ENCODE measurements around the gene RIPOR3.
"Not testable (repeated sequence)": the region's sequence is repeated elsewhere in the genome, so short reads cannot be mapped to it uniquely, and the experiment has no call there.

RIPOR3 gene

DNA sequence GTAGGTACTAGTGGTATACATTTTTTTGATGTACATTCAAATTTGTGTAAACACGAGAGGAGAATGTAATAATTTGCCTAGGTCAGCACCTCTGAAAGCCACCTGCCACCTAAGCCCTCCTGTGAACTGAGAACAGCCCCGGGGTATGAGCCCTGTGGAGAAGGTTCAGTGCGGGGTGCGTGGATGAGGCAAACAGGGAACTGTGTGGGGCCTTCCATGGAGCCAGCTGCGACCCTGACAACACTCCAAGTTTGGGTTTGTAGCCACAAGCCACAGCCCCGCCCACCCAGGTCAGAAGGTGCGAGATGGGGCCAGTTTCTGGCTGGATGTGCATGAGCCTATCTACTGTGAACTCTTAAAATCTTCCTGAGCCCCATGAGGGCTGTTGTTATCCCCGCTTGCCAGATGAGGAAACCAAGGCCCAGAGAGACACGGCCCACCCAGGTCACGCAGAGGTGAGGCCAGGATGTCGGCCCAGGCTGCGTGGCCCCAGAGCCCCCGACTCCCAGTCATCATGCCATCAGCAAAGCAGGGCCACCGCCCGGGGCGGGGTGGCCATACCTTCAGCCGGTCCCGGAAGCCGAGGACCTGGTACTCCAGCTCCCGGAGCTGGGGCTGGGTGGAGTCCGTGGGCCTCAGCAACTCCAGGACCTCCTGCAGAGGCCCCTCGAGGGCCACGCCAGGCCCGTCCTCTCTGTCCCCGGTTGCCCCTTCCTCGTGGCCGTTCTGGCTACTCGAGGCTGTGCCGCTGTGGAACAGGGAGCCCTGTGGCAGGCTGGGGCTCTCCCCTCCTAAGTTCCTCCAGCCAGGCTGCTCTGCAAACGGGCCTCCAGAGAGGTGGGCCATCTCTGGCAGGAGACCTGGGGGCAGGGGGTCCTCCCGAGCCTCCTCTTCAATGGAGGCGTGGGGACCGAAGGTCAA lies 89.6 kb downstream of the RIPOR3 start:
- no peak for ATAC-seq

DNA sequence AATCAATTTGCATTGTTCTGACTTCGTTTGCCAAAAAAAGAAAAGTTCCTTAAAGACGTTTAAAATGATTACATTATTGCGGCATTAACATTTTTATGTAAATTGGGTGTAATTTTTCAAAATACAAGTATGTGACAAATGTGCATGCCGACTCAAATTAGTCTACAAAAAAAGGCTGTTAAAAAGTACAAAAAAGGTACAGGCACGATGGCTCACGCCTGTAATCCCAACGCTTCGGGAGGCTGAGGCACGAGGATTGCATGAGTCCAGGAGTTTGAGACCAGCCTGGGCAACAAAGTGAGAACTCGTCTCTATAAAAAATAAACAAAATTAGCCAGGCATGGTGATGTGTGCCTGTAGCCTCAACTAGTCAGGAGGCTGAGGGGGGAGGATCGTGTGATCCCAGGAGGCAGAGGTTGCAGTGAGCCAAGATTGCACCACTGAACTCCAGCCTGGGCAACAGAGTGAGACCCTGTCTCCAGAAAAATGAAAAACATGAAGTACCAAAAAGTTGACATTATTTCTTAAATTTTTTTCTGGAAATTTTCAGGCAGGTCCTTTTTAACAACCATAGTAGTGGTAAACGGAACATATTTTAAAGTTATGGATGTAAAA lies 91.0 kb downstream of the RIPOR3 start:
- ATAC-seq, result no peak

DNA sequence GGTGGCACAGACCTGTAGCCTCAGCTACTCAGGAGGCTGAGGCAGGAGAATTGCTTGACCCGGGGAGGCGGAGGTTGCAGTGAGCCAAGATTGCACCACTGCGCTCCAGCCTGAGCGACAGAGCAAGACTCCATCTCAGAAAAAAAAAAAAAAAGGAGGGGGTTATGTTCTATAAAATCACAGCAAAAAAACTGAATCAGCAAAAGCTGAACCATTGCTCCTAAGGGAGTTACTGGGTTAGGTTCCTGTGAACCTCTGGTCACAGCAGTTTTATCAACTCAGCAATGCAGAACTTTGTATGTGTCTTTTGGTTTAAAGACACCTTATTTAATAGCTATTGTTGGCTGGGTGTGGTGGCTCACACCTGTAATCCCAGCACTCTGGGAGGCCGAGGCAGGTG lies 92.6 kb downstream of the RIPOR3 start:
- ATAC-seq, result not testable (repeated sequence)

DNA sequence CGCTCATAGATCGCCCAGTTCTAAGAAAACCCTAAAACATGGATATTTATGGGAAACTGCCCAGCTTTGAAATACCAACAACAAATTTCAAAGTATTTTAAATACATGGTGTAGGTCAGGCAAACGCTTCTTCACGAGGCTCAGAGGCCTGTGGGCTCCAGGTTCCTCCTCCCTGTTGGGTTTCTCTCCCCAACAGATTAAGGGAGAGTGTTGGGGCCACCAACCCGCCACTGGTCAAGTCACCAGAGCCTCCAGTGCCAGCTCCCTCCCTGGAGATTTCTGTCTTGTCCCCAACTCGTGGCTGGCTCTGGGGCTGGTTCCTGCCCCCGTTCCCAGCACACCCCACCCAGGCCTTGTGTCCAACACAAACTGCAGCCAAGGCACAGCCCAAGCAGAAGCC lies 93.3 kb downstream of the RIPOR3 start:
- ATAC-seq, result no peak

DNA sequence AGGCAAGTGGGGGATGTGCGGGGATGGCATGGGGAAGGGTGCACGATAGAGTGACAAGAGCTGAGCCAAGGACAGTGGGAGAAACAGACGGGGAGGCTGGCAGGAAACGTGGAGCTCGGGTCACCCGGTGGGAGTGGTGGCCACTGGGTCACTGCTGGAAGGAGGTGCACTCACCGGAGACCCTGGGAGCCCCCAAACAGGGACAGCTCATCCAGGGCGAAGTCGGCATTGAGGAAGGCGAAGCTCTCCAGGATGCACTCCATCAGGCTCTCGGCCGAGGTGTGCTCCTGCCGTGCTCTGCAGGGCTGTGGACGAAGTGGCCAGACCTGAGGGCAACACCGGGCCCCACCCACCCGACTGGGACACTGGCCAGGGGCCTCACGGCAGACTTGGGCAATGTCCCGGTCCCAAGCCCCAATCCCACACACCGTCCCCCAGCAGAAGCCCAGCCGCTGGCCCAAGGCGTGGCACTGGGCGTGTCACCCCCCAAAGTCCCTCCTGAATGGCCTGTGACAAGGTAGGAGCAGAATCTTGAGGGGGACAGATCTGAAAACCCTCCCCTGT lies 93.9 kb downstream of the RIPOR3 start:
- ATAC-seq, result no peak

DNA sequence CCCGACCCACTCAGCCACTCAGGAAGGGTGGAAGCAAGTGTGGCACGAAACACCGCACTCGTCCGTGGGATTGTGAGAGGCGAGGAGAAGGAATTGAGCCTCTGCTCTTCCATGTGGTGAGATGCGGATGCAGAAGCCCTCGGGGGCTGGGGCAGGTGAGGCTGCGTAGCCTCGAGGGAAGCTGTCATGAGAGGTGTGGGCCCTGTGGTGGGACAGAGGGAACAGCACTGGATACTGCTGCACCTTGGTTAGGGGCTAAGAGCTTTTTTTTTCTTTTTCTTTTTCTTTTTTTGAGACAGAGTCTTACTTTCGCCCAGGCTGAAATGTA lies 94.7 kb downstream of the RIPOR3 start:
- no peak for ATAC-seq

DNA sequence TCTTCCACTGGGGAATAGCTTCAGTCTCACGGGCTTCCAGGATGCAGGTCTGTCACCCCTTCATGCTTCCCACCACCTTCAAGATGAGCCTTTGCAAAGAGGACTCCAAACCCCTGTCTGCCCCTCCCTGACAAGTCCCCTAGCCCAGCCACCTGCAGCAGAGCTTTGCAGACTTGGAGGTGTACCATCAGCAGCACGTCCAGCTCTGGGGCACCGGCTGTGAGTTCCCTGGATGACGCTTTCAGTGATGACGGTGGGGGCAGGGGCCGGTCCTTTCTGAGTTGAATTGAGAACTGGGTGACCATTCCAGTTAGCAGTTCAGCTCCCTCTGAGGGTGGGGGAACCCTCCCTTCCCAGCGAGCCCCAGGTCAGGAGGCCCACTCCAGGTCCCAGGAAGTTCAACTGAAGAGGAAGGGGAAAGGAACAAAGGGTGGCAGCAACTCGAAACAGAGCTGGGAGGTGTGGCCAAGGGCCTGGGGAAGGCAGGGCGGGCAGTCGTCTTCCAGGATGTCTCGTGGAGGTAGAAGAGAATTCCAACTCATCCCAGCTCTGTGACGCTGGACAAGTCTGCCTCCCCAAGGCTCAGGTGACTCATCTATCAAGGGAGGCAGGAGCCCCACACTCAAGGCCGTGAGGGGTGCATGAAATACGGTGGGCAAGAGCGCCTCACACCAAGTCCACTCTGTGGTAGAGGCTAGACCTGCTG lies 95.2 kb downstream of the RIPOR3 start:
- no peak for ATAC-seq

DNA sequence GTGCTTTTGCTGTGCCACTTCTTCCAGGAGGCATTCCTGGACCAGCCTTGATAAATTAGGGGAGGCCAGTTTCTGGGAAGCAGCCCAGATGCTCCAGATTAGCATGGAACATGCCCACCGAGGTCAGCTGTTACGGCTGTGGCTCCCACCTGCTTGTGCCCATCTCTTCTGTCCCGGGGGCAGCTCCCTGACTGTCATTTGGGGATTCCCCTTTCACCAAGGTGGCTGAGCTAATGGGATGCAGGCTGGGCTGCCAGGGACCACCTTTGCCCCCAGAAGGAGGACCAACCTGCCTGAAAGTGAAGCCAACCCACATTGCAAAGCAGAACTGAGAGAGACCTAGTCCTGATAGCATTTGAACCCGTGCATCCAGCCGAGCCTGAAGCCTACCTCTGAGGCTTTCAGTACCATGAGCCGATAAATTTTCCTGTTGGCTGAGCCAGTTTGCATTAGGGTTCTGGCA lies 95.9 kb downstream of the RIPOR3 start:
- no peak for ATAC-seq

DNA sequence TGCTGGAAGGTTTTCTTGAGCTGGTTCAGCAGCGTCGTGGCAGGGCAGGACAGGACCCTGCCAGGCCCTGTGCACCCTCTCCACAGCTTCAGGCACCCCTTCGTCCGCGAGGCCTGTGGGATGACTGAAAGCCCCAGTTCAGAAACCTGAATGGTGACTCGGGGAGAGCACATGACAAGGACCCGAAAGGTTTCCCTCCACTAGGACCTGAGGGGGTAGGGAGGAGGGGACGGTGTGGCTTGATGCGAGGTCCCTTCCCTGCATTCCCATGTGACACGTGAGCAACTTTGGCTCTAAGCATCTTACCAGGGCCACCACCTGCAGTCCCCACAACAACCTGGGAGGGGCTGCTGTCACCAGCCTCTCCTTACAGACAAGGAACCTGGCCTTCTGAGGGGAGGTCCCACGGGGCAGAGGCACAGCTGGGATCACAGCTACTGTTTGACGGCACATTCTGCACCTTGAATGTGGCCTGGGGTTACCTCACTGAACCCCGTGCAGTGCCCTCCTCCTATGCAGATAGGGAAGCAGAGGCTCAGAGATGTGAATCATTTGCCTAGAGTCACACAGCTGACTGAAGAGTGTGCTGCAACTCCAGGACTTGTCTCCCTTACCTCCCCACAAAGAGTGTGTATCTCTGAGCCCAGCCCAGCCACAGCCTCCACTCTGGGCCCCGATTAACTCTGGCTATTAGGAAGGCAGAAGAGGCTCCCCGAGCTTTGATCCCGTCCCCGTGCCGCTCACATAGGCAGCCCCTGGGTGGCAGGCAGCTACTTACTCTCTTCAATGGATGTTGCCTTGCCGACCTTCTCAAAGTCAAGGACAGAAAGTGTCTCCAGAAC lies 96.5 kb downstream of the RIPOR3 start:
- ATAC-seq, result peak; percentile 11 to 27

DNA sequence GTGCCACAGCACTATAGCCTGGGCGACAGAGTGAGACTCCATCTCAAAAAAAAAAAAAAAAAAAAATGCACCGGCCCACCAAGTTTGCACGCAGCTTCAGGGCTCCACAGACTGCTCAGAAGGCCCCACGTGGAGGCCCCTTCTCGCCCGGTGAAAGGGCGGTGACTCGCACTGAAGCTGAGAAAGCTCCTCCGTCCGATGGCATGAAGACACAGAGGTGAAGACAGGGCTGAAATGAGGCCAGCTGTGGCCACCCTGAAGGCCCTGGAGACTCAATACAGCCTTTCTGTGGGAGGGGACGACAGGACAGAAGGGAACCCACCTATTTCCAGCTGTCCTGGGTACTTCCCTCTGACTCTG lies 97.1 kb downstream of the RIPOR3 start:
- ATAC-seq, result peak in 1 of 2 donors; percentile 5

DNA sequence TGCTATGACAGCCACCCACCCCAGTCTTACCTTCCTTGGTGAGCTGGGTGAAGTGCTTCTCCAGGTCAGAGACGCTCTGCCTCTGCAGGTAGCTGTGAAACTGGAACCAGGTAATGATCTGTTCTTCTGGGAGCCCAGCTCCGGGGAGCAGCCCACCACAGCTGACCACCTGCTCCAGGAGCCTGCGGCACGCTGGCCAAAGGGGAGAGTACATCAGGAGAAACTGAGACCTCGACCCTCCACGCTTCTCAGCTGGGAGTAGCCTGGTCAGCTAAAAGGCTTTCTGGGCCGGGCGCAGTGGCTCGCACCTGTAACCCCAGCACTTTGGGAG lies 98.4 kb downstream of the RIPOR3 start:
- no peak for ATAC-seq

DNA sequence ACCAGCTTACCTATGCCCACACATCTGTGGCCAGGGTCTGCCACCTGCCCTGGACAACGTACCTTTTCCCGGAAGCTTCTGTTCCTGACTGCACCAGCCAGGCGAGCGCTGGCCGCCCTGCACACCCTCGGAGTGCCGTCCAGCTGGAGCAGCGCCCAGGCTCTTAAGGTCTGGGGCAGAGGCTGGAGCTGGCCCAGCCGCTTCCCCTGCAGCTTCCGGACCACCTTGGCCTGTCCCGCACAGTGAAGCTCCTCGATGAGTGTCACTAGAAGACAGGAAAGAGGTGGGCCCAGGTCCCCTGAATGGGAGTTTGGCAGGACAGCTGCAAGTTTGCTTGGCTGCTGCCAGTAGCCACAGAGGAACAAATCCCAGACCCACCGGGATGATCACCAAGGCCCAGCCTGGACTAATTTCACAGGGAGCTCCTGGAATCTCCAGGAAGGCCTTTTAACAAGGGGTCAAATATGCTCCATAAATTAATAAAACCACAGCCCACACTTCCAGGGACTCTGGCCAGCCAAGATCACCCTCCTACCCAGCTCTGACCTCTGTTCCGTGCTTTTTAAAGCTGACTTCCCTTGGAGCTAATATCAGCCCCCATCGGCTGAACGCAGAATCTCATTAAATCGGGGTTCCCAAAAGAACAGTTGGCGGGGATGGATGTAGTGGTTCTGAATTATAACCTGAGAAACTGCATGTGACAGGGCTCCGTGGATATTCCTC lies 98.9 kb downstream of the RIPOR3 start:
- ATAC-seq, result no peak

DNA sequence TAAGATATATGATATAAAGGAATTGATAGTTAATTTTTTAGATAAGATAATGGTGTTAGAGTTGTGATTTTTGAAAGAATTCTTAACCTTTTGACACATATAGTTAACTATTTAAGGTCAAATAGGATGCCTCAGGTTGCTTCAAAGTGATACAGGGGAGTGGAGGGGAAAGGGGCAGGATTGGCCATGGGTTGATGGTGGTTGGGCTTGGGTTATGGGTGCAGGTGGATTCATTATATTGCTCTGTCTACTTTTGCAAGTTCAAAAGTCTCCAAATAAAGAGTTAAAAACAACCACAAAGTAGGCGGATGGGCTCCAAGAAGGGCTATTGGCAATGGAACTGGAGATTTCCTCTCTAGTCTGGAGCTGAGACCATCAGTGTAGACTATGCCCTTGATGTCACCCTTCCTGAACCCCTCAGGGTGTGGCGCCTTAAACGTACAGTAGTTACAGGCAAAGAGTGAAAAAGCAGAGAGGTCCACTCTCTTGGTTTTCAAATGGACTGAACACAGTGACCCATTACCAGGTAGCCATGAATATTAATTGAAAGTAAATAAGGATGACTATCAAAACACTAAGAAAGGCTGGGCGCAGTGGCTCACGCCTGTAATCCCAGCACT lies 100.0 kb downstream of the RIPOR3 start:
- ATAC-seq, result no peak

DNA sequence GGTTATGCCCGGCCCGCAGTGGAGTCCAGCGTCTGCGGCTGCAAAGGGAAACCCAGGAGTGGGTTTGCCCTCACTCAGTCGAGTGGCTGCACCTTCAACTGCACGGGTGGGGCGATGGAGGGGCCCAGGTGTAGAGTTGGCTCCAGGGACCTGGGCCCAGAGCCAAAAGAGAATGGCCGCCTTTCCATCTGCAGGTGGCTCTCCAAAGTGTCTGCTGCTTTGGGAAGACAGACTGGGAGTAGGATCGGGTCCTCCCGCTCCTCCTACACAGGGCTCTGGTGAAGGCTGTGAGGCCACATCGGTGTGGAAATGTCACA lies 101.0 kb downstream of the RIPOR3 start:
- no peak for ATAC-seq

DNA sequence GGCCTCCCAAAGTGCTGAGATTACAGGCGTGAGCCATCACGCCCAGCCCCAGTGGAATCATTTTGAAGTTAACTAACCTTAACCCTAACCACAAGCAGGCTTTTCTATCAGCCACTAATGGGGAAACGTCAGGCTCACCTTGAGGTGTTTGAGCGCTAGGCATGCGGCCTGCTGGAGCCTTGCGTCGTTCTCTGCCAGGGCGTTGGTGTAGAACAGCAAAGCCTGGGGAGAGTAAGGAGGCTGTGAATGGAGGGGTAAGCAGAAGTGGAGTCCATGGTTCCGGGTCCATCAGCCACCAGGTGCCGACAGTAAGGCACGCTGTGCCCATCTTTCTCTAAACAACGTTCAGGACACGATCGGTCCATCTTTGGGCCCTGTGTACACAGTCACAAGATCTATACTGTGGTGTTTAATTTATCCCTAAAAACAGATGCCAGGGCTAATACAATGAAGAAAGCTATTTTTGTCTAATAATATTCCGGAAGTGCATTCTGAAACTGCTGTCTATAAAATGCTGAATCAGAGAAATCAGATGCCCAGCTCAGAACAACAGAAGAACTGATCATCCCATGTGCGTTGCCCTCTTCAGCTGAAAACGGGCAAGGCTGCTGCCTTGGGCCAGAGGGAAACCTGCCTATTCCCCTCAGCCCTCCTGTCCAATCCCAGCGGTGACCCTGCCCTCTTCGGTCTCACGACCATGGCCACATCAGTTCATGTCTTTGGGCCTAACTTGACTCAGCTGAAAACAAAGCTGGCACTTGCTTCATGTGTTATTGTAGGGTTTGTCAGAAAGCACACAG lies 101.6 kb downstream of the RIPOR3 start:
- ATAC-seq, result no peak

DNA sequence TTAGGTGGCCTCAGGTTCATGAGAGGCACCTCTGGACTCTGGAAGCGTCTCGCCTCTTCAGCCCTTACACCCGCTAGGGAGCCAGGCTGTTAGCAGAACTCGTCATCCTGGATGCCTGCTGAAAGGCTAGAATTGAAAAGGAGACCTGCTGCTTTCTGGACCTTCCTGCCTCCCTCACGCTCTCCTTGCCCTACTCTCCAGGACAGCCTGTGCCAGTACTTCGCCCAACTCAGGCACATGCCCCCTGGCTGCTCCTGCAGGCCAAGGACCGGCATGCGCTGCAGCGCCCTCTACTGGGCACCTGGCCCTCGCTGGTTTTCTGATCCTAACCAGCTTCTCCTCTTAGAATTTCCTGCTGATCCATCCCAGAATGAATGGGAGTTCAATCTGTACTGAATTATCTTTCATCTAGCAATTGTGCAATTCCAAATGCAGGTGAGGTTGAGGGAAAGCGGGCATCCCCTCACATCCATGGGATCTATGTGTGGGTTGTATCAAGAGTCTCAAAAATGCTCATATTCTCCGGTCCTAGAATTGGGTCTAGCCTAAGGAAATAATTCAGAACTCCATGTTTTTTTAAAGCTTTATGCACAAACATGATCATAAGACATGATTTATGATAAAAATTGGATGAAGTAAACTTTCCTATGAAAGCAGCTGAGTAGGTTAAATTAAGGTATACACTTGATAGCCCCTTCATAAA lies 103.2 kb downstream of the RIPOR3 start:
- peak; percentile 69 for ATAC-seq

DNA sequence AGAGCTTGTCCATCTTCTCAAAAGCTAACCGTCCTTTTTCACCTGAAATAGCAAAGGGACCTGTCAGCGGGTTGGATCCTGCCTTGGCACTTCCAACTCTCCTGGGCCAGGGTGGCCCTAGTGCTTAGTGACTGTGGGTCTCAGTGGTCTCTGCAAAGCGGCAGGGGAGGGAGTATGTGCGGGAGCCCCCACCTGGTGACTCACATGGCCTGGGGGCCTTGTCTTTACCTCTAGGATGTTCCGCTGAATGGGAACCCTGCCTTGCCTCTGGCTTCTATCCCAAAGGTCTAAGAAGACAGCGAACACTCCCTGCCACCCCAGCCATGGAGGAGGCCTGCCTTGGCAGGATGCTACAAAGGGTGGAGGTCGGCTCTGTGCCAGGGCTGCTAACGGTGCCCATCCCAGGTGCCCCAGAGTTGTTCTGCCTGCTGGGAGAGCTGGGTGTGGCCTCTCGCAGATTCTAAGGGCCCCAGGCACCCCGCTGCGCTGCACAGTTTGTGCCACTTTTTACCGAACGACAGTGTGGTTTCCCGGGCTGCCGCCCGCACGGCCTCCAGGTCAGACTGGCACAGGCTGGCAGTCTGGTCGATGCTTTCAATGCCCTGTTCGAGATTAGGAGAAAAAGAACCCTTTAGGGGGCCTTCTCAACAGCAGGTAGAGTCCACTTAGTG lies 103.9 kb downstream of the RIPOR3 start:
- no peak for ATAC-seq

DNA sequence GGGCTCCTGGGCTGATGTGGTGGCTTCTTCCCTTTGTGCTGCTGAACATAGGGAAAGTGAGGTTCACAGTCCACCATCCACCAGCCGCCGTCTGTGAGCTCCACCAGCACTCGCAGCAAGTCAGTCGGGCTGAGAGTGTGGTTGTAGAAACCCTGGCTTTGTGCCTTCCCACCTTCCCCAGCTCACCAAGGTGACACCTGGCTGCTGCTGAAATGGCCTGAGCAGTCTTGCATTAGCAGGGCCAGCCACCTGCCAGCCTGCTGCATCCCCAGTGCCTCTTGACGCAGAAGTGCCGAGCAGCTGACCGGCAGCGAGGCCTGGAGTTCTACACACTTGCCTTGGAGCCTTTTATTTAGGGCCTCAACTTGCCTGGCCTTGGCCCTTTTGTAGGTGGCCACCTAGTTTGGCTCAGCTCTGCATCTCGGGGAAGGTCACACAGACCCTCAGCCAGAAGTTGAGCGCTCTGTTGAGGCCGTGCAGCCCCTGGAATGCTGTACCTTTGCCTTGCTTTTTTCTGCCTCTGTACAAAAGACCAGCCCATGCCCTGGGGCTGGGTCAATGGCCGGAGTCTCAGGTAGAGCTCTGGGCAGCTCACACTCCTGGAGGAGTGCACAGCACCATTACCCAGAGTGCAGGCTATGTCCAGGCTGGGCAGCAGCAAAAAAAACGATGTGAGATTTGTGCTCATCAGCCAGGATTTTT lies 104.7 kb downstream of the RIPOR3 start:
- no peak for ATAC-seq

DNA sequence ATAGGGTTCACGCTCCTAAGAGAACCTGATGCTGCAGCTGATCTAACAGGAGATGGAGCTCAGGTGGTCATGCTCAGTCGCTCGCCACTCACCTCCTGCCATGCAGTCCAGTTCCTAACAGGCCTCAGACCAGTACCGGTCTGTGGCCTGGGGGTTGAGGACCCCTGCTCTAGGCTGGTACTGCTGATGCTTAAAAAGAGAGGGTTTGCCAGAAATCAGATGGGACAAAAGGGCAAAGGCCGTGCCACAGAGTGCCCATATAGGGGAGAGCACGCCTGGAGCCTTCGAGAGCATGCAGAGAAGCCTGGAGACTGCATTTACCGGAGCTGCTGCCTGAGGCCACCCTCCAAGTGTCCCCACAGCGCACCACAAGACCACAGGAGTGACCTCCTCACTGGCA lies 105.7 kb downstream of the RIPOR3 start:
- no peak for ATAC-seq
